ENCODE data around the gene HPSE2.
A peak's percentile ranks its signal among the peaks of the same experiment; 100 is the strongest.

The HPSE2 gene

DNA sequence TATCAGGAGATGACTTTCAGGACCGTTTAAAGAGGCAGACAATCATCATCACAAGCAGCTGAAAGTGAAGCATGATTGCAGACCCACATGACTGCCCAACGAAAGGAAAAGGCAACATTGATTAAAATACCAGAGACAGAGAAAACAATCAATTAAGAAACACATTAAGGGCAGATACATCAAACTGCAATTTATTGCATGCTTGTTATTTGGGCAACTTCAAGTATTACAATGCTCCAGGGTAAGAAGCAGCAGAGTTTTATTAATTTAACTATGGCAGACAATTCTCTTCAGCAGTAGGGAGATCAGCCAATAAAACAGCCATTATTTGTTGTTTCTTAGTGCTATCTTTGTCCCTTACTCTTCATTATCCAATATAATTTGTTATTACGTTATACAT is 421.2 kb downstream of the HPSE2 start:
- no peak for TF ChIP-seq ZFX (IDR thresholded peaks at IDR 0.05)
- TF ChIP-seq, protein P1, sequence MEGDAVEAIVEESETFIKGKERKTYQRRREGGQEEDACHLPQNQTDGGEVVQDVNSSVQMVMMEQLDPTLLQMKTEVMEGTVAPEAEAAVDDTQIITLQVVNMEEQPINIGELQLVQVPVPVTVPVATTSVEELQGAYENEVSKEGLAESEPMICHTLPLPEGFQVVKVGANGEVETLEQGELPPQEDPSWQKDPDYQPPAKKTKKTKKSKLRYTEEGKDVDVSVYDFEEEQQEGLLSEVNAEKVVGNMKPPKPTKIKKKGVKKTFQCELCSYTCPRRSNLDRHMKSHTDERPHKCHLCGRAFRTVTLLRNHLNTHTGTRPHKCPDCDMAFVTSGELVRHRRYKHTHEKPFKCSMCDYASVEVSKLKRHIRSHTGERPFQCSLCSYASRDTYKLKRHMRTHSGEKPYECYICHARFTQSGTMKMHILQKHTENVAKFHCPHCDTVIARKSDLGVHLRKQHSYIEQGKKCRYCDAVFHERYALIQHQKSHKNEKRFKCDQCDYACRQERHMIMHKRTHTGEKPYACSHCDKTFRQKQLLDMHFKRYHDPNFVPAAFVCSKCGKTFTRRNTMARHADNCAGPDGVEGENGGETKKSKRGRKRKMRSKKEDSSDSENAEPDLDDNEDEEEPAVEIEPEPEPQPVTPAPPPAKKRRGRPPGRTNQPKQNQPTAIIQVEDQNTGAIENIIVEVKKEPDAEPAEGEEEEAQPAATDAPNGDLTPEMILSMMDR (conservative IDR thresholded peaks at IDR 0.05): no peak
- H3K27ac ChIP-seq: no peak overlapping the region

DNA sequence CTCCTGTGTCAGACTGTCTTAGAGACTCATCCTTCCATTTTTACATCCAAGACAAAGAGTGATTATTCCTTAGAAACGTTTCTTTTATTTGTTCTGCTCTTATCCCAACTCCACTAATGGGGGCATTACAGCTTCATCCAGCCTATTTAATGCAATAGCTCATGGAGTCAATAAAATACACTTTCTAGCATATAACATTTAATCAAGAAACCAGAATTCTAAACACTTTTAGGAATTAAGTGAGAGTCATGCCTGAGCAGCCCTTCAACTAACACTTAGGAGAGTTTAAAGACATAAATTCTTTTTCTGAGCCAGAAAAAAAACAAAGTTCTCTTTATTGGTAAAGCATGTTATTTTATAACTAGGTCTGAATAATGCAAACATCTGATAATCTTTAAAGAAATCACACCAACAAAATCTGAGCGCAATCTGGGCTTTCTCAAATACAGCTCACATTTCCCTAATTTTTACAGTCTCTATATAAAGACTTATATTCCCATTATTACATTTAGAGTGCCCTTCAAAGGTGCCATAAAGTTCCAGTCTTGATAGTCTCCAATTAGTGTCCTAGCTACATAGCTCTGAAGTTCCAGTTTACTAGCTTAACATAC is 427.3 kb downstream of the HPSE2 start:
- no peak overlapping the region for H3K27ac ChIP-seq
- no peak for TF ChIP-seq ZFX (IDR thresholded peaks at IDR 0.05)
- TF ChIP-seq, protein P1 (conservative IDR thresholded peaks at IDR 0.05): no peak

DNA sequence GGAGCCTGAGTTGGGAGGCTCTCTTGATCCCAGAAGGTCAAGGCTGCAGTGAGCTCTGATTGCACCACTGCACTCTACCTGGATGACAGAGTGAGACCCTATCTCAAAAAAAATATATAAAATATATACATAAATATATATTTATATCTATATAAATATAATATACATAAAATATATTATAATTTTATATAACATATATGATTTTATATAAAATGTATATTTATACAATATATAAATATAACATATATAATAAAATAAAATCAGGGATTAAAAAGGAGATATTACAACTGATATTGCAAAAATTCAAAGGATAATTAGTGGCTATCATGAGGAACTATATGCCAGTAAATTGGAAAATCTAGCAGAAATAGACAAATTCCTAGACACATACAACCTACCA is 435.4 kb downstream of the HPSE2 start:
- TF ChIP-seq, protein P1 (conservative IDR thresholded peaks at IDR 0.05): no peak
- no peak for TF ChIP-seq ZFX (IDR thresholded peaks at IDR 0.05)
- H3K27ac ChIP-seq: no peak overlapping the region

DNA sequence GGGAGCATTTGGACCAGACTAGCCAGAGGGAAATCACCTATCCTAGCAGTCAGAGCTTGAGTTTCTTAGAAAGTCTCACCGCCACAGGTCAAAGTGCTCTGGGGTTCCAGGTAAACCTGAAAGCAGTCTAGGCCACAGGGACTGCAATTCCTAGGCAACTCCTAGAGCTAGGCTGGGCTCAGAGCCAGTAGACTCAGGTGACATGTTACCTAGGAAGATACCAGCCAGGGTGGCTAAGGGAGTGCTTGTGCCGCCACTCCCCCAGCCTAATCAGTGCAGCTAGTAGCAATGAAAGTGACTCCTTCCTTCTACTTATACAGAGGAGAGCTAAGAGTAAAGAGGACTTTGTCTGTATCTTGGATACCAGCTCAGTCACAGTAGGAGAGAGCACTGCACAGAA is 440.2 kb downstream of the HPSE2 start:
- no peak overlapping the region for H3K27ac ChIP-seq
- TF ChIP-seq, protein P1 (conservative IDR thresholded peaks at IDR 0.05): no peak
- no peak for TF ChIP-seq ZFX (IDR thresholded peaks at IDR 0.05)

DNA sequence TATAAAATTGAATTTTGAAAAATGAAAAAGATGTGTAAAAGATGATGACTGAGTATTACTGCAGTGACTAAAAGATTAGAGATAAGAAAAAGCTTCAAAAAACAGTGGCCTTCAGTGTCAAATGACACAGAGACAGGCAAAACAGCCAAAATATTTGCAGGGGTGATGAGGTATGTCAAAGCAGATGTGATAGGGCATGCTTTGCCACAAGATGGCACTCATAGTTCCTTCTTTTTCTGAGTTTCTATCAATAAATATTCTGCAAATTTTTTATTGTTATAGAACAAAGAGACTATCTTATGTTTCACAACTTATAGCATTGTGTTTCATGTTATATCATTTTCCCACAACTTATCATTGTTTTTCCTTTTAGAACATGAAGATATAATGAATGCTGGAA is 444.8 kb downstream of the HPSE2 start:
- no peak overlapping the region for H3K27ac ChIP-seq
- TF ChIP-seq ZFX (IDR thresholded peaks at IDR 0.05): no peak
- TF ChIP-seq, protein P1 (conservative IDR thresholded peaks at IDR 0.05): peak; percentile 59

DNA sequence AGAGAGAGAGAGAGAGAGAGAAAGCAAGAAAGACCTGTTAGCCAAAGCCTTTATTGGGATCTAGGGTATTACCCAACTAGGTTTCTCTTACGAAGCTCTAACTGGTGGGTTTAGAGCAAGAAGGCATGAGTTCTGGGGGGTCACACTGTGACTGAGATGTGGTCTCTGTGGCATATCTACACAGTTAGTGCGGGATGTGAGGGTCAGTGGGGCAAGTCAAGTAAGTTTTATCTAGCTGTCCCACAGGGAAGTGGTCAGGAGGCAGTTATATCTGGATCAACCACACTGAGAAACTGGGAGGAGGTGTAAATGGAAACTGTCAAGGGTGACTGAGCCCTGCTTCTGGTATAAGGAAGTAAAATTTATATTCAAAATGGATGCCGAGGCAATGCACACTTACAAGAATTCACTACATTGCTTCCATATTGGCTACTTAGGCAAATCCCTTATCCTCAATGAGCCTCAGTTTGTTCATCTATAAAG is 457.3 kb downstream of the HPSE2 start:
- H3K27ac ChIP-seq: no peak overlapping the region
- TF ChIP-seq, protein P1 (conservative IDR thresholded peaks at IDR 0.05): no peak
- TF ChIP-seq ZFX (IDR thresholded peaks at IDR 0.05): no peak

DNA sequence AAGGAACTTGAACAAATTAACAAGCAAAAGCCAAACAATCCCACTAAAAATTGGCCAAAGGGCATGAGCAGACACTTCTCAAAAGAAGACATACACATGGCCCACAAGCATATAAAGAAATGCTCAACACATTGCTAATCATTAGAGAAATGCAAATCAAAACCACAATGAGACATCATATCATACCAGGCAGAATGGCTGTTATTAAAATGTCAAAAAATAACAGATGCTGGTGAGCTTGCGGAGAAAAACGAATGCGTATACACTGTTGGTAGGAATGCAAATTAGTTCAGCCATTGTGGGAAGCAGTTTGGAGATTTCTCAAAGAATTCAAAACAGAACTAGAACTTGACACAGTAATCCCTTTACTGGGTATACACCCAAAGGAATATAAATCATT is 477.2 kb downstream of the HPSE2 start:
- TF ChIP-seq, protein P1 (conservative IDR thresholded peaks at IDR 0.05): no peak
- TF ChIP-seq ZFX (IDR thresholded peaks at IDR 0.05): no peak
- no peak overlapping the region for H3K27ac ChIP-seq

Measured in C4-2B (cell line).